Keratinocyte (primary cell): Measurements from ENCODE around the gene SLC39A11. TPM values are rescaled to one million over a fixed set of nuclear protein-coding genes. Genes with fewer than 3 reads are reported as not detected.

Experiments
- DNase-seq: peaks from one replicate; pipeline ENCODE4 v3.0.0-alpha.2; 2011; ENCODE audit warnings: low read depth, missing footprints, low spot score
- FAIRE-seq: peaks from 2 replicates; lab custom pipeline; 2011; peaks lifted over from hg19 to GRCh38; lab: Jason Lieb, UNC
- H2AFZ ChIP-seq: 2 replicates; pipeline ENCODE4 v1.6.0; 2012; ENCODE audit warnings: low read length, control low read depth, inconsistent platforms; ENCODE audit not compliant: control insufficient read depth
- H3K27ac ChIP-seq: 2 replicates; pipeline ENCODE4 v1.5.1; 2011; ENCODE audit warnings: low read length; ENCODE audit not compliant: control insufficient read depth, insufficient read depth
- H3K27me3 ChIP-seq: 3 replicates; pipeline ENCODE4 v1.6.0; 2011; ENCODE audit warnings: low read length; ENCODE audit not compliant: control insufficient read depth, insufficient read depth; ENCODE audit errors: extremely low read depth
- H3K36me3 ChIP-seq, 2 experiments: 2 replicates in 1 of 2; 3 replicates in 1 of 2; pipeline ENCODE4 v1.5.1; 2011; ENCODE audit warnings: low read length in 2 of 2, mild to moderate bottlenecking in 1 of 2; ENCODE audit not compliant: control insufficient read depth in 2 of 2, insufficient read depth in 2 of 2; ENCODE audit errors: extremely low read depth in 1 of 2
- H3K4me1 ChIP-seq: 3 replicates; pipeline ENCODE4 v1.5.1; 2011; ENCODE audit warnings: low read length; ENCODE audit not compliant: control insufficient read depth, insufficient read depth; ENCODE audit errors: extremely low read depth
- H3K4me2 ChIP-seq: 3 replicates; pipeline ENCODE4 v1.6.0; 2011; ENCODE audit warnings: low read depth, low read length; ENCODE audit not compliant: control insufficient read depth, insufficient read depth; ENCODE audit errors: extremely low read depth
- H3K4me3 ChIP-seq, 3 experiments: fragments of 200-600 bp in 1 of 3; sonication (generic) in 1 of 3; 2 replicates in 2 of 3; 3 replicates in 1 of 3; pipeline ENCODE4 v1.5.1; 2011 to 2016; ENCODE audit warnings: low read length in 3 of 3, mild to moderate bottlenecking in 3 of 3, control low read depth in 2 of 3, inconsistent platforms in 1 of 3, low read depth in 1 of 3, mixed read lengths in 1 of 3, mixed run types in 1 of 3, moderate library complexity in 1 of 3; ENCODE audit not compliant: control insufficient read depth in 2 of 3, insufficient read depth in 2 of 3; ENCODE audit errors: extremely low read depth in 1 of 3
- H3K79me2 ChIP-seq: 2 replicates; pipeline ENCODE4 v1.6.0; 2012; ENCODE audit warnings: low read length; ENCODE audit not compliant: control insufficient read depth, insufficient read depth
- H3K9ac ChIP-seq: 3 replicates; pipeline ENCODE4 v1.6.0; 2011; ENCODE audit warnings: low read length; ENCODE audit not compliant: control insufficient read depth, insufficient read depth; ENCODE audit errors: extremely low read depth
- H3K9me1 ChIP-seq: 3 replicates; pipeline ENCODE4 v1.6.0; 2011; ENCODE audit warnings: low read length; ENCODE audit not compliant: control insufficient read depth, insufficient read depth; ENCODE audit errors: extremely low read depth
- H3K9me3 ChIP-seq: 2 replicates; pipeline ENCODE4 v1.5.1; 2012; ENCODE audit warnings: low read depth, low read length; ENCODE audit not compliant: control insufficient read depth
- H4K20me1 ChIP-seq: 3 replicates; pipeline ENCODE4 v1.6.0; 2011; ENCODE audit warnings: low read length; ENCODE audit not compliant: control insufficient read depth, insufficient read depth; ENCODE audit errors: extremely low read depth
- EZH2 ChIP-seq: IDR thresholded peaks from one replicate; pipeline ENCODE4 v1.6.1; 2012; ENCODE audit warnings: inconsistent platforms, mild to moderate bottlenecking, low read length, moderate library complexity
- dilution Hi-C: fragments of 300-500 bp; cut with MboI; formaldehyde crosslinking; loops from one replicate; pipeline ENCODE4 v1.7.0; 2020; ENCODE audit warnings: low sequenced_read_pairs; ENCODE audit not compliant: extremely low pct_ligation_motif_present
- polyA plus RNA-seq, 5 experiments: library from polyadenylated mRNA; depleted of rRNA in 3 of 5; stranded (reverse) in 3 of 5; stranded (forward) in 1 of 5; unstranded in 1 of 5; fragments of >200 nt; gene quantifications; 1 replicate in 1 of 5; 2 replicates in 3 of 5; 3 replicates in 1 of 5; pipeline versions ENCODE4 v1.2.1 to v1.2.3, GENCODE V29; 2011 to 2012; ENCODE audit warnings: missing spikeins in 2 of 5, low read depth in 1 of 5, low replicate concordance in 1 of 5
- TF ChIP-seq, protein P1 (sequence below), 3 experiments: IDR thresholded peaks in 1 of 3; conservative IDR thresholded peaks in 1 of 3; optimal IDR thresholded peaks in 1 of 3; 2 replicates in 2 of 3; 3 replicates in 1 of 3; pipeline versions ENCODE3 to v1.5.1; 2011; ENCODE audit warnings: low read length in 3 of 3, mild to moderate bottlenecking in 3 of 3, moderate library complexity in 2 of 3, control low read depth in 1 of 3, inconsistent platforms in 1 of 3; ENCODE audit not compliant: insufficient read depth in 2 of 3; ENCODE audit errors: extremely low read depth in 1 of 3

SLC39A11 gene
- polyA plus RNA-seq, 1 donor (not counting 4 experiments of a cell fraction or from before 2014, with no cell fraction given): 11.5 TPM

- FAIRE-seq (no peak), DNase-seq (no peak)
- no peaks in the 10 kb centered on the region for H3K4me1 ChIP-seq
- H3K27ac ChIP-seq: no peak overlapping the region
- no peaks in the 10 kb centered on the region for H3K9me3 ChIP-seq
- H4K20me1 ChIP-seq: no peaks in the 10 kb centered on the region
- dilution Hi-C loops: no loop called here
- H3K27me3 ChIP-seq: no peaks in the 10 kb centered on the region
- H3K4me3 ChIP-seq: no peak overlapping the region
- TF ChIP-seq, protein P1, sequence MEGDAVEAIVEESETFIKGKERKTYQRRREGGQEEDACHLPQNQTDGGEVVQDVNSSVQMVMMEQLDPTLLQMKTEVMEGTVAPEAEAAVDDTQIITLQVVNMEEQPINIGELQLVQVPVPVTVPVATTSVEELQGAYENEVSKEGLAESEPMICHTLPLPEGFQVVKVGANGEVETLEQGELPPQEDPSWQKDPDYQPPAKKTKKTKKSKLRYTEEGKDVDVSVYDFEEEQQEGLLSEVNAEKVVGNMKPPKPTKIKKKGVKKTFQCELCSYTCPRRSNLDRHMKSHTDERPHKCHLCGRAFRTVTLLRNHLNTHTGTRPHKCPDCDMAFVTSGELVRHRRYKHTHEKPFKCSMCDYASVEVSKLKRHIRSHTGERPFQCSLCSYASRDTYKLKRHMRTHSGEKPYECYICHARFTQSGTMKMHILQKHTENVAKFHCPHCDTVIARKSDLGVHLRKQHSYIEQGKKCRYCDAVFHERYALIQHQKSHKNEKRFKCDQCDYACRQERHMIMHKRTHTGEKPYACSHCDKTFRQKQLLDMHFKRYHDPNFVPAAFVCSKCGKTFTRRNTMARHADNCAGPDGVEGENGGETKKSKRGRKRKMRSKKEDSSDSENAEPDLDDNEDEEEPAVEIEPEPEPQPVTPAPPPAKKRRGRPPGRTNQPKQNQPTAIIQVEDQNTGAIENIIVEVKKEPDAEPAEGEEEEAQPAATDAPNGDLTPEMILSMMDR (optimal IDR thresholded peaks at IDR 0.05 in 1 of 3, IDR thresholded peaks at IDR 0.05 in 1 of 3, conservative IDR thresholded peaks at IDR 0.05 in 1 of 3; ENCODE audit: extremely low read depth in 1 of 3, insufficient read depth in 2 of 3, low read length in 3 of 3): no peak
- no peak for TF ChIP-seq EZH2
- no peaks in the 10 kb centered on the region for H3K36me3 ChIP-seq
- H3K9me1 ChIP-seq: no peaks in the 10 kb centered on the region
- no peak overlapping the region for H3K4me2 ChIP-seq
- H3K9ac ChIP-seq: no peak overlapping the region
- H2AFZ ChIP-seq: no peak overlapping the region
- no peaks in the 10 kb centered on the region for H3K79me2 ChIP-seq
These were observed 333.2 kb downstream of the SLC39A11 start for GRCh38 chr17:72759301-72759700.

DNA sequence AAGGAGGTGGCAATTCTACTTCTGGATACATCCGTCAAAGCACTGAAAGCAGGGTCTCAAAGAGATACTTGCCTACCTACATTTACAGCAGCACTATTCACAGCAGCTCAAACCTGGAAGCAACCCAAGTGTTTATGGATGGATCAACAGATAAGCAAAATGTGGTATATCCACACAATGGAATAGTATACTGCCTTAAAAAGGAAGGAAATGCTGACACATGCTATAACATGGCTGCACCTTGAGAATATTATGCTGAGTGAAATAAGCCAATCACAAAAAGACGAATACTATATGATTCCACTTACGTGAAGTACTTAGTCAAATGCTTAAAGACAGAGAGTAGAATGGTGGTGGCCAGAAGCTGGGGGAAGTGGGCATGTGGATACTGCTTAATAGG is 336.2 kb downstream of the SLC39A11 start:
- Histone ChIP-seq H3K4me2 (no peak overlapping the region), H3K27ac (no peak overlapping the region), H3K79me2 (no peaks in the 10 kb centered on the region), H3K9ac (no peak overlapping the region), H3K36me3 (no peaks in the 10 kb centered on the region), H3K4me1 (no peaks in the 10 kb centered on the region), H3K27me3 (no peaks in the 10 kb centered on the region), H3K4me3 (no peak overlapping the region), H3K9me3 (no peaks in the 10 kb centered on the region), H2AFZ (no peak overlapping the region), H4K20me1 (no peaks in the 10 kb centered on the region), H3K9me1 (no peaks in the 10 kb centered on the region)
- FAIRE-seq (no peak), DNase-seq (no peak)
- dilution Hi-C loops: no loop called here
- no peak for TF ChIP-seq EZH2
- TF ChIP-seq, protein P1 (optimal IDR thresholded peaks at IDR 0.05 in 1 of 3, IDR thresholded peaks at IDR 0.05 in 1 of 3, conservative IDR thresholded peaks at IDR 0.05 in 1 of 3; ENCODE audit: extremely low read depth in 1 of 3, insufficient read depth in 2 of 3, low read length in 3 of 3): no peak
